NCI-H345 (cell line): ENCODE data around the gene EXOC1.

Experiments used
- DNase-seq: peaks from one replicate; lab custom pipeline; 2025; lab: John Stamatoyannopoulos, UW

The EXOC1 gene

DNA sequence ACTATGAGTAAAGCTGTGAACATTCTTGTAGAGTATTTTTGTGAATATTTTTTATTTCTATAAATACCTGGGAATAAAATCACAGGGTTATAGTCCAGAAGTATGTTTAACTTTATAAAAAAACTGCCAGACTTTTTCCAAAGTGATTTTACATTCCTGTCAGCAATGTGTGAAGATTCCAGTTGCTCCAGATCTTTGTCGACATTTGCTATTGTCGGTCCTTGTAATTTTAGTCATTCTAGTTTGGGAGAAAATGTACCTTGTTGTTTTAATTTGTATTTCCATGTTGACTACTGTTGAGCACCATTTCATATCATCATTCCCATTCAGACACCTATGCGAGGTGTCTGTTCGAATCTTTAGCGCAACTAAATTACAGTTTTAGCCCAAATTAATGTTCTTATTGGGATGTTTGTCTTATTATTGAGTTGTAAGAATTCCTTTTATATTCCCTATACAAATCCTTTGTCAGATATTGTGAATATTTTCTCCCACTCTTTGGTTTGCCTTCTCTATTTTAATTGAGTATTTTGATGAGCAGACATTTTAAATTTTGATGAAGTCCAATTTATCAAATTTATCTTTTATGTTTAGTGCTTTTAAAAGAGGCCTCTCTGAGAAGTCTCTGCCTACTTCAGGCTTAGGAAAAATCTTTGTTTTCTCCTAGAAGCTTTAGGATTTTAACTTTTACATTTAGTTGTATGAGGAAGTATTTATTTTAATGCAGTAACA is 97.9 kb downstream of the EXOC1 start:
- DNase-seq: no peak
